ENCODE results near the gene SH3PXD2A. TPM values are rescaled to one million over a fixed set of nuclear protein-coding genes. Genes with fewer than 3 reads are reported as not detected.

The SH3PXD2A gene
- total RNA-seq, 4 donors from 2014 or later: 12.1 to 68.5 (median 21.7) TPM

DNA sequence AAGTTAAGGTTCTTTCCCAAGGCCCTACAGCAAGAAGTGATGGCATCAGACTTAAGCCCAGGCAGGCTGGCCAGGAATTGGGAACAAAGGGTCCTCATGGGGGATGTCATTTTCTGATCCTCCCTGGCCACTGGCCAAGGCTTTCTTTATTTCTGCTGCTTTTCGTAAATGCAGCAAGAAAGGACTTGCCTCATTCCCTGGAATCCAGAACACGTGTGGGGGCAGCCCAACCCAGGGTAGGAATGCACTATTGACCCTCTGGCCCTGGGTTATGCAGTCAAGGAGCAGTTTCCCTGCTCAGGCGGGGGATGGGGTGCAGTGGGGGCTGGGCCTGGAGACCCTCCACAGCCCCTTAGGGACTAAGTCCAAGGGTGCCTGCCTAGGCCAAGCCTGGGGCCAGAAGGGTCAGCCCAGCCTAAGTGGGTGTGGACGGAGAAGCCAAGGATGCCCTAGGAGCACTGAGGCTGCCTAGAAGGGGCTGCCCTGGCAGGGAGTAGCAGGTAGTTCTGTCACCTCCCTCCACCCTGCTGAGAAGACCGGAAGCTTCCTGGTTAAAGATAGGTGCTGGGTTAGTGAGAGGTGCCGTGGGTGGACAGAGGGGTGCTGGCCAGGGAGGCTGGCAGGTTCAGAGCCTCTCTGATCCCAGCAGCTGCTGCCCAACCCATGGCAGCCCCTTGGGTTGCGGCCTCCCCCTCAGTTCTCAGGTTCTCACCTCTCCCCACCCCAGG, 179.2 kb downstream of the SH3PXD2A start:
- no peak for TF ChIP-seq CTCF (IDR thresholded peaks at IDR 0.05)
- no peak for TF ChIP-seq POLR2A (IDR thresholded peaks at IDR 0.05)
- Histone ChIP-seq H3K4me3 (no peak overlapping the region), H3K27me3 (no peaks in the 10 kb centered on the region), H3K36me3 (no peaks in the 10 kb centered on the region), H3K4me1 (peaks cover 0 to 32% (median 15%) of the 10 kb centered on the region in 4 donors), H3K27ac (peak overlapping the region; percentile 23 to 87 (median 78)), H3K9me3 (no peaks in the 10 kb centered on the region)
- DNase-seq: peak in 1 of 3 donors; percentile 71

GRCh38 chr10:103673606-103674005, 181.8 kb downstream of the SH3PXD2A start:
- no peak for TF ChIP-seq CTCF (IDR thresholded peaks at IDR 0.05)
- no peak for TF ChIP-seq POLR2A (IDR thresholded peaks at IDR 0.05)
- Histone ChIP-seq H3K4me3 (no peak overlapping the region), H3K9me3 (no peaks in the 10 kb centered on the region), H3K27me3 (no peaks in the 10 kb centered on the region), H3K27ac (no peak overlapping the region), H3K36me3 (no peaks in the 10 kb centered on the region), H3K4me1 (peaks cover 0 to 34% (median 4%) of the 10 kb centered on the region in 4 donors)
- DNase-seq: no peak

DNA sequence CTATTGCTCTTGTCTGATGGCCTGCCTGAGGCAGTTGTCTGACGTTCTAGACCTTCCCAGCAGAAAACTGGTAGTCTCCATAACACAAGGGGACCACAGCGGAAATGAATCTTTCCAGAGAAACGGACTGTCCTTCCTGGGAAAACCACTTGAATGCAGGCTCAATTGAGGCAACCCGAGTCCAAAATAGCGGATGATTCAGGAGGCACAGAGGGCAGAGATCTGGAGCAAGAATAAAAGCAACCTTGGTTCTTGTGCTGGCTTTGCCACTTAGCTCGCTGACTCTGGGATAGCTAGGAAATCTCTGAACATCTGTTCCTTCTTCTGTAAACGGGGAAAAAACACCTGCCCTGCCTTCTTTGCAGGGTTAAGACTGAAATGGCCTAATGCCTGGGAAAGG, 183.0 kb downstream of the SH3PXD2A start:
- no peak overlapping the region for H3K4me3 ChIP-seq
- peak overlapping the region in 1 of 4 donors; percentile 25 for H3K27ac ChIP-seq
- no peaks in the 10 kb centered on the region for H3K36me3 ChIP-seq
- no peak for TF ChIP-seq CTCF (IDR thresholded peaks at IDR 0.05)
- TF ChIP-seq POLR2A (IDR thresholded peaks at IDR 0.05): no peak
- H3K4me1 ChIP-seq: peaks cover 0 to 34% (median 0%) of the 10 kb centered on the region in 4 donors
- DNase-seq: no peak
- no peaks in the 10 kb centered on the region for H3K27me3 ChIP-seq
- no peaks in the 10 kb centered on the region for H3K9me3 ChIP-seq

DNA sequence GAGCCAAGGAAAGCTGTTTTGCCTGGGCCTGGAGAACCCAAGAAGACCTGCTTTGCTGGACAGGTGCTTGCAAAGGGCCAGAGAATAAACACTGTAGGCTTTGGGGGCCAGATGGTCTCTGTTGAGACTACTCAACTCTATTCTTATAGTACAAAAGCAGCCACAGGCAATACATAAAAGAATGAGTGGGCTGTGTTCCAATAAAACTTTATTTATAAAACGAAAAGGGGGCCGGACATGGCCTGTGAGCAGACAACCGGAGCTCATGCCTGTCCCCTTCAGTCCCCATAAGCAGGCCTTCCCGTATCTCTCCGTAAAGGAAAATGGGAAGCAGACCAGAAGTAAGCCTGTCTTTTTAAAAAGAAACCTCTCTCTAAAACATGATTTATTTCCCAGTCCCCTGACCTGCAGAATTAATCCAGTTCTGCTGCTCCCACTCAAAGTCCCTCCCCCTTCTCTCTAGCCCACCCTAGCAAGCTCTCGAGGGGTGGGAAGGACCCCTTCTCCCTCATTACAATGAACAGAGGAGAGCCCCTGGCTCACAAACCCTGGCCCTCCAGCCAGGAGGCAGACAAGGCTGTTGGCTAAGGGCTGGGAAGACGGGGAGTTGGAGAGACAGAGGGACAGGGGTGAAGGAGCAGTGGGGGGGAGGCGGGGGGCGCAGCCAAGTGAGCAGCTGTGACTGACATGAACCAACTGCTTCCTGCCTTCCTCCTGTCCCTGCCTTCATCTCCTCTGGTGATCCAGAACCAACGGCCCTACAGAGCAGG, 184.1 kb downstream of the SH3PXD2A start:
- Histone ChIP-seq H3K36me3 (no peaks in the 10 kb centered on the region), H3K9me3 (no peaks in the 10 kb centered on the region), H3K4me1 (peaks cover 0 to 30% (median 0%) of the 10 kb centered on the region in 4 donors), H3K27me3 (no peaks in the 10 kb centered on the region), H3K27ac (peak overlapping the region in 1 of 4 donors; percentile 25), H3K4me3 (no peak overlapping the region)
- no peak for DNase-seq
- TF ChIP-seq CTCF (IDR thresholded peaks at IDR 0.05) (no peak), POLR2A (IDR thresholded peaks at IDR 0.05) (no peak)

- DNase-seq: no peak
- Histone ChIP-seq H3K9me3 (no peaks in the 10 kb centered on the region), H3K4me3 (no peak overlapping the region), H3K27ac (no peak overlapping the region), H3K27me3 (no peaks in the 10 kb centered on the region), H3K36me3 (no peaks in the 10 kb centered on the region), H3K4me1 (peaks cover 0 to 26% (median 0%) of the 10 kb centered on the region in 4 donors)
- TF ChIP-seq POLR2A (IDR thresholded peaks at IDR 0.05): no peak
- TF ChIP-seq CTCF (IDR thresholded peaks at IDR 0.05): no peak
These were observed 185.4 kb downstream of the SH3PXD2A start for GRCh38 chr10:103669944-103670343.

All from Peyer's patch (tissue), 4 donors.